WTC11 (cell line): ENCODE measurements around the gene NAA25. TPM values are rescaled to one million over a fixed set of nuclear protein-coding genes. Genes with fewer than 3 reads are reported as not detected.

Source experiments
- AFF4 ChIP-seq: sonication (generic); formaldehyde crosslinking; IDR thresholded peaks from 2 replicates; pipeline ENCODE4 v1.8.1; 2023; ENCODE audit warnings: mild to moderate bottlenecking, missing genetic modification reagents, borderline replicate concordance
- ATF3 ChIP-seq: sonication (generic); formaldehyde crosslinking; conservative IDR thresholded peaks from 2 replicates; pipeline ENCODE4 v1.8.1; 2022; ENCODE audit warnings: mild to moderate bottlenecking, missing genetic modification reagents
- CREB1 ChIP-seq: sonication (generic); formaldehyde crosslinking; IDR thresholded peaks from 2 replicates; pipeline ENCODE4 v1.8.0; 2023; ENCODE audit warnings: mild to moderate bottlenecking, missing genetic modification reagents
- ERG ChIP-seq: fragments of 250-450 bp; sonication (Bioruptor Pico); IDR thresholded peaks from 2 replicates; pipeline ENCODE4 v1.8.0; 2021; ENCODE audit warnings: mild to moderate bottlenecking
- ETV6 ChIP-seq: sonication (generic); formaldehyde crosslinking; IDR thresholded peaks from 2 replicates; pipeline ENCODE4 v1.8.1; 2022; ENCODE audit warnings: mild to moderate bottlenecking, missing genetic modification reagents
- HMGA2 ChIP-seq: fragments of 250-450 bp; sonication (Bioruptor Pico); IDR thresholded peaks from 2 replicates; pipeline ENCODE4 v1.4.0; 2021; ENCODE audit warnings: mild to moderate bottlenecking, moderate library complexity
- MLX ChIP-seq: sonication (generic); formaldehyde crosslinking; IDR thresholded peaks from 2 replicates; pipeline ENCODE4 v1.8.1; 2023; ENCODE audit warnings: mild to moderate bottlenecking, missing genetic modification reagents, moderate library complexity
- NR1H2 ChIP-seq: sonication (generic); formaldehyde crosslinking; IDR thresholded peaks from 2 replicates; pipeline ENCODE4 v1.9.0; 2021; ENCODE audit warnings: mild to moderate bottlenecking, moderate library complexity, missing genetic modification reagents
- NR2C2 ChIP-seq: sonication (generic); formaldehyde crosslinking; IDR thresholded peaks from 2 replicates; pipeline ENCODE4 v1.8.0; 2022; ENCODE audit warnings: mild to moderate bottlenecking, missing genetic modification reagents
- NR3C1 ChIP-seq: sonication (generic); formaldehyde crosslinking; conservative IDR thresholded peaks from 2 replicates; pipeline ENCODE4 v1.8.1; 2023; ENCODE audit warnings: low read depth, mild to moderate bottlenecking, missing genetic modification reagents
- OVOL2 ChIP-seq: fragments of 250-450 bp; sonication (Bioruptor Pico); IDR thresholded peaks from 2 replicates; pipeline ENCODE4 v1.9.0; 2021; ENCODE audit warnings: mild to moderate bottlenecking, borderline replicate concordance
- SMAD3 ChIP-seq: sonication (generic); formaldehyde crosslinking; IDR thresholded peaks from 2 replicates; pipeline ENCODE4 v1.8.0; 2022; ENCODE audit warnings: missing genetic modification reagents, mild to moderate bottlenecking, borderline replicate concordance
- SMAD4 ChIP-seq: sonication (generic); formaldehyde crosslinking; IDR thresholded peaks from 2 replicates; pipeline ENCODE4 v1.8.0; 2022; ENCODE audit warnings: mild to moderate bottlenecking, missing genetic modification reagents
- SOX15 ChIP-seq: fragments of 250-450 bp; sonication (Bioruptor Pico); IDR thresholded peaks from 2 replicates; pipeline ENCODE4 v1.9.0; 2021; ENCODE audit warnings: mild to moderate bottlenecking
- TEAD4 ChIP-seq: sonication (generic); formaldehyde crosslinking; IDR thresholded peaks from 2 replicates; pipeline ENCODE4 v1.8.0; 2022; ENCODE audit warnings: mild to moderate bottlenecking, missing genetic modification reagents
- TP53 ChIP-seq: sonication (generic); formaldehyde crosslinking; IDR thresholded peaks from 2 replicates; pipeline ENCODE4 v1.8.1; 2023; ENCODE audit warnings: mild to moderate bottlenecking, missing genetic modification reagents
- ZBTB43 ChIP-seq: sonication (generic); formaldehyde crosslinking; IDR thresholded peaks from 2 replicates; pipeline ENCODE4 v1.8.1; 2023; ENCODE audit warnings: mild to moderate bottlenecking, missing genetic modification reagents
- ZNF121 ChIP-seq: sonication (generic); formaldehyde crosslinking; IDR thresholded peaks from 2 replicates; pipeline ENCODE4 v1.8.0; 2023; ENCODE audit warnings: missing genetic modification reagents
- ZNF671 ChIP-seq: fragments of 250-450 bp; sonication (Bioruptor Pico); IDR thresholded peaks from 2 replicates; pipeline ENCODE4 v1.8.0; 2021; ENCODE audit warnings: mild to moderate bottlenecking
- total RNA-seq: library from RNA; stranded (reverse); gene quantifications from 3 replicates; pipeline ENCODE4 v1.2.3, GENCODE V29; 2021
- TF ChIP-seq, protein P1 (sequence below): sonication (generic); formaldehyde crosslinking; IDR thresholded peaks from 2 replicates; pipeline ENCODE4 v1.8.1; 2023; ENCODE audit warnings: mild to moderate bottlenecking, missing genetic modification reagents
- TF ChIP-seq, protein P2 (sequence below): sonication (generic); formaldehyde crosslinking; IDR thresholded peaks from 2 replicates; pipeline ENCODE4 v1.8.1; 2022; ENCODE audit warnings: missing genetic modification reagents, borderline replicate concordance
- TF ChIP-seq, protein P3 (sequence below): sonication (generic); formaldehyde crosslinking; IDR thresholded peaks from 2 replicates; pipeline ENCODE4 v1.8.1; 2022; ENCODE audit warnings: mild to moderate bottlenecking, missing genetic modification reagents, moderate library complexity, borderline replicate concordance
- TF ChIP-seq, protein P4 (sequence below): fragments of 250-450 bp; sonication (Bioruptor Pico); IDR thresholded peaks from 2 replicates; pipeline ENCODE4 v1.9.0; 2021; ENCODE audit warnings: mild to moderate bottlenecking

Gene NAA25
- total RNA-seq, 1 experiment from 2014 or later: 47.5 TPM

DNA sequence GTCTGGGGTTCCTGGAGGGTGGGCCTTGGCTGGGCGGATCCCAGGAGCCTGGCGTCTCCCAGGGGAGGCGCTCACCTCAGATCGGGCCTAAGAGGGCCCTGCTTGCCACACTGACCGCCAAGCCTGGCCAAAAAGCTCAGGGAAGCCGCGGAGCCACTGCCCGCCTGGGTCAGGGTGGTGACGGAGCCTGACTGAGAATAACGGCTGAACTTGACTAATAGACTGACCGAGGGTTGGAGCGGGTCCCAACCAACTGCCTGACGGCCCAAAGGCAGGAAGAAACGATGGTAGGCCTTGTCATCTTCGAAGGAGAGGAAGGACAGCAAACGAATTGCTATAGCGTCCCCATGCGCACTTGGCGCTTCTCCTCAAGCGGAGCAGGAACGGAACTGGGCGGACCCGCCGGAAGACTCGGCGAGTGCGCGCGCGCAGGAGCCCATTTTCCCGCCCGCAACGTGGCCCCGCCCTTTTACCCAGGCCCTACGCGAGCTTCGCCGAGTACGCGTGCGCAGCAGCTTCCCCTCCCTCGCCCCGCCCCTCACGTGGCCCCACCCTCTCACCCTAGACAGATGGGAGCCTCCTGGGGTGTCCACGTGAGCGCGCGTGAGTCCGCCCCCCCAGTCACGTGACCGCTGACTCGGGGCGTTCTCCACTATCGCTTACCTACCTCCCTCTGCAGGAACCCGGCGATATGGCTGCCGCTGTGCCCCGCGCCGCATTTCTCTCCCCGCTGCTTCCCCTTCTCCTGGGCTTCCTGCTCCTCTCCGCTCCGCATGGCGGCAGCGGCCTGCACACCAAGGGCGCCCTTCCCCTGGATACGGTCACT, 95.6 kb downstream of the NAA25 start, which contains the start of the genes ERP29 and TMEM116 (continued):
- TF ChIP-seq, protein P1, sequence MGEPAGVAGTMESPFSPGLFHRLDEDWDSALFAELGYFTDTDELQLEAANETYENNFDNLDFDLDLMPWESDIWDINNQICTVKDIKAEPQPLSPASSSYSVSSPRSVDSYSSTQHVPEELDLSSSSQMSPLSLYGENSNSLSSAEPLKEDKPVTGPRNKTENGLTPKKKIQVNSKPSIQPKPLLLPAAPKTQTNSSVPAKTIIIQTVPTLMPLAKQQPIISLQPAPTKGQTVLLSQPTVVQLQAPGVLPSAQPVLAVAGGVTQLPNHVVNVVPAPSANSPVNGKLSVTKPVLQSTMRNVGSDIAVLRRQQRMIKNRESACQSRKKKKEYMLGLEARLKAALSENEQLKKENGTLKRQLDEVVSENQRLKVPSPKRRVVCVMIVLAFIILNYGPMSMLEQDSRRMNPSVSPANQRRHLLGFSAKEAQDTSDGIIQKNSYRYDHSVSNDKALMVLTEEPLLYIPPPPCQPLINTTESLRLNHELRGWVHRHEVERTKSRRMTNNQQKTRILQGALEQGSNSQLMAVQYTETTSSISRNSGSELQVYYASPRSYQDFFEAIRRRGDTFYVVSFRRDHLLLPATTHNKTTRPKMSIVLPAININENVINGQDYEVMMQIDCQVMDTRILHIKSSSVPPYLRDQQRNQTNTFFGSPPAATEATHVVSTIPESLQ (CRISPR knock-in tag): no peak
- TF ChIP-seq SMAD3: peak; percentile 64; the same call in 1 of the 2 replicates
- no peak for TF ChIP-seq HMGA2 (CRISPR knock-in tag)
- no peak for TF ChIP-seq OVOL2 (CRISPR knock-in tag)
- peak; percentile 67; the same call in 1 of the 2 replicates for TF ChIP-seq SMAD4 (CRISPR knock-in tag)
- TF ChIP-seq ATF3: no peak
- TF ChIP-seq TEAD4: no peak; the same call in 1 of the 2 replicates
- TF ChIP-seq ETV6 (CRISPR knock-in tag): peak; percentile 94
- TF ChIP-seq ERG (CRISPR knock-in tag): no peak
- no peak for TF ChIP-seq MLX (CRISPR knock-in tag)
- no peak for TF ChIP-seq TP53 (CRISPR knock-in tag)
- TF ChIP-seq, protein P2, sequence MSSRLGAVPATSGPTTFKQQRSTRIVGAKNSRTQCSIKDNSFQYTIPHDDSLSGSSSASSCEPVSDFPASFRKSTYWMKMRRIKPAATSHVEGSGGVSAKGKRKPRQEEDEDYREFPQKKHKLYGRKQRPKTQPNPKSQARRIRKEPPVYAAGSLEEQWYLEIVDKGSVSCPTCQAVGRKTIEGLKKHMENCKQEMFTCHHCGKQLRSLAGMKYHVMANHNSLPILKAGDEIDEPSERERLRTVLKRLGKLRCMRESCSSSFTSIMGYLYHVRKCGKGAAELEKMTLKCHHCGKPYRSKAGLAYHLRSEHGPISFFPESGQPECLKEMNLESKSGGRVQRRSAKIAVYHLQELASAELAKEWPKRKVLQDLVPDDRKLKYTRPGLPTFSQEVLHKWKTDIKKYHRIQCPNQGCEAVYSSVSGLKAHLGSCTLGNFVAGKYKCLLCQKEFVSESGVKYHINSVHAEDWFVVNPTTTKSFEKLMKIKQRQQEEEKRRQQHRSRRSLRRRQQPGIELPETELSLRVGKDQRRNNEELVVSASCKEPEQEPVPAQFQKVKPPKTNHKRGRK (CRISPR knock-in tag): no peak
- TF ChIP-seq NR1H2: no peak
- no peak for TF ChIP-seq ZNF671 (CRISPR knock-in tag)
- no peak for TF ChIP-seq SOX15 (CRISPR knock-in tag)
- peak; percentile 80; the same call in 1 of the 2 replicates for TF ChIP-seq CREB1 (CRISPR knock-in tag)
- 0 out of 2 replicates have a peak, but pooled peaks have one; percentile 27 for TF ChIP-seq NR2C2
- TF ChIP-seq ZNF121 (CRISPR knock-in tag): no peak
- no peak; the same call in 1 of the 2 replicates for TF ChIP-seq AFF4
- no peak for TF ChIP-seq NR3C1
- TF ChIP-seq, protein P3, sequence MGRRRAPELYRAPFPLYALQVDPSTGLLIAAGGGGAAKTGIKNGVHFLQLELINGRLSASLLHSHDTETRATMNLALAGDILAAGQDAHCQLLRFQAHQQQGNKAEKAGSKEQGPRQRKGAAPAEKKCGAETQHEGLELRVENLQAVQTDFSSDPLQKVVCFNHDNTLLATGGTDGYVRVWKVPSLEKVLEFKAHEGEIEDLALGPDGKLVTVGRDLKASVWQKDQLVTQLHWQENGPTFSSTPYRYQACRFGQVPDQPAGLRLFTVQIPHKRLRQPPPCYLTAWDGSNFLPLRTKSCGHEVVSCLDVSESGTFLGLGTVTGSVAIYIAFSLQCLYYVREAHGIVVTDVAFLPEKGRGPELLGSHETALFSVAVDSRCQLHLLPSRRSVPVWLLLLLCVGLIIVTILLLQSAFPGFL (CRISPR knock-in tag): no peak
- TF ChIP-seq, protein P4, sequence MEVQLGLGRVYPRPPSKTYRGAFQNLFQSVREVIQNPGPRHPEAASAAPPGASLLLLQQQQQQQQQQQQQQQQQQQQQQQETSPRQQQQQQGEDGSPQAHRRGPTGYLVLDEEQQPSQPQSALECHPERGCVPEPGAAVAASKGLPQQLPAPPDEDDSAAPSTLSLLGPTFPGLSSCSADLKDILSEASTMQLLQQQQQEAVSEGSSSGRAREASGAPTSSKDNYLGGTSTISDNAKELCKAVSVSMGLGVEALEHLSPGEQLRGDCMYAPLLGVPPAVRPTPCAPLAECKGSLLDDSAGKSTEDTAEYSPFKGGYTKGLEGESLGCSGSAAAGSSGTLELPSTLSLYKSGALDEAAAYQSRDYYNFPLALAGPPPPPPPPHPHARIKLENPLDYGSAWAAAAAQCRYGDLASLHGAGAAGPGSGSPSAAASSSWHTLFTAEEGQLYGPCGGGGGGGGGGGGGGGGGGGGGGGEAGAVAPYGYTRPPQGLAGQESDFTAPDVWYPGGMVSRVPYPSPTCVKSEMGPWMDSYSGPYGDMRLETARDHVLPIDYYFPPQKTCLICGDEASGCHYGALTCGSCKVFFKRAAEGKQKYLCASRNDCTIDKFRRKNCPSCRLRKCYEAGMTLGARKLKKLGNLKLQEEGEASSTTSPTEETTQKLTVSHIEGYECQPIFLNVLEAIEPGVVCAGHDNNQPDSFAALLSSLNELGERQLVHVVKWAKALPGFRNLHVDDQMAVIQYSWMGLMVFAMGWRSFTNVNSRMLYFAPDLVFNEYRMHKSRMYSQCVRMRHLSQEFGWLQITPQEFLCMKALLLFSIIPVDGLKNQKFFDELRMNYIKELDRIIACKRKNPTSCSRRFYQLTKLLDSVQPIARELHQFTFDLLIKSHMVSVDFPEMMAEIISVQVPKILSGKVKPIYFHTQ: no peak
- TF ChIP-seq ZBTB43 (CRISPR knock-in tag): no peak
